ENCODE data around the gene ADAMTSL2.
"Not testable (repeated sequence)": the region's sequence is repeated elsewhere in the genome, so short reads cannot be mapped to it uniquely, and the experiment has no call there.

The ADAMTSL2 gene

DNA sequence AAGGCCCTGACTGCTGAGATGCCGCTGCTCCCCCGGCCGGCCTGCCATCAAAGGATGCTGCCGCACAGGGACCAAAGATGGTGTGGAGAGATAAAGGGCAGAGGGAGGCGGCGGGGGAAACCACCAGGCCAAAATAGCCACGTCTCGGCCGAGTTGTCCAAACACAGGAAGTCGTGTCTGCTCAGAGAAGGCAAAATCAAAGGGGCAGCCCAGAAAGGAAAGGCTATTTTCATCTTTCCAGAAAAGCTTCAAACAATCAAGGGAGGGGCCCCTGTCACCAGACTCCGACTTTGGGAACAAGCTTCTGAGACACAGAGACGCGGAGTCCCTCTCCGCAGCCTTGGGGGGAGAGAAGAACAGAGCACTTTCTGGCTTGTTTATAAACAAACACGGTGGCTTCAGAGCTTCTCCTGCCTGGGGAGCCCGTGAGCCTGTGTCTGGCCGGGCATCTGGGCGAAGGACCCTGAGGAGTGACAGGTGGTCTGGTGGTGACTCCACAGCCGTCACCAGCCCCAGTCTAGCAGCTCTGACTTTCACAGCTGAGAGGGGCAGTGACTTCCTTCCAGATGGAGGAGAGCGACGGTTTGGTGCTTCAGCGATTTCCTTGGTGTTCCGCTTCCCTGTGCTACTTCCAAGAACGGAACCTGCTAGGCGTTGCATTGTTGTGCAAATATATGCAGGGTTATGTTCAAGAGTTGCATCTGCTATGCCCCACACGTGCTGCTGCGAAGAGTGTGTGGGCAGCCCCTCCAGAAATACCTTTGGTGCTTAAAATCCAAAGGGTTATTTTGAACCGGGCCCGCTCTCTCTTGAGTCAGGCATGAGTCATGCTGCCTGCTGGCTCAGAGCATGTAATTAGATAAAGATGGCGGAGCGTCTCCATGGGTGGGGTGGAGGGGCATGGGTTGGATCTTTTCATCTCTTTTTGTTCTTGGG is 24.0 kb downstream of the ADAMTSL2 start:
- DNase-seq (ENCODE audit: low spot score) = peak; percentile 23

DNA sequence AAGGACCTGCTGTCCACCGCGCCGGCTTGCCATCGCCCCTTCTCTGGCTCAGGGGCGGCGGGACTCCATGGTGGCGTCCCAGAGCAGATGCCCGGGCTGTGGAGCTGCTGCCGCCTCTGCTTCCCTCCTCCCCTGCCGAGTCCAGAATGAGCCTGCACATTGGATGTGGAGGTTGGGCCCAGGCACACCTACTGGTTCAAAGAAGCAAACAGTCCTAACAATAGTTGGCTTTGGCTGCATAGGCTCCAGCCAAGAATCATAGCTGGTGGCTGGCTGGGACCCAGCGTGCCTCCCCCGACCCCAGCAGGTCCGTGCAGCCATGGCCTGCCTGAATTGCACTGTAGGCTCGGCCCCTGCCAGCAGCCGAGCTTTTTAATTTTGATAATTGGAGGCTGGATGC is 25.8 kb downstream of the ADAMTSL2 start:
- no peak for DNase-seq (ENCODE audit: low spot score)

DNA sequence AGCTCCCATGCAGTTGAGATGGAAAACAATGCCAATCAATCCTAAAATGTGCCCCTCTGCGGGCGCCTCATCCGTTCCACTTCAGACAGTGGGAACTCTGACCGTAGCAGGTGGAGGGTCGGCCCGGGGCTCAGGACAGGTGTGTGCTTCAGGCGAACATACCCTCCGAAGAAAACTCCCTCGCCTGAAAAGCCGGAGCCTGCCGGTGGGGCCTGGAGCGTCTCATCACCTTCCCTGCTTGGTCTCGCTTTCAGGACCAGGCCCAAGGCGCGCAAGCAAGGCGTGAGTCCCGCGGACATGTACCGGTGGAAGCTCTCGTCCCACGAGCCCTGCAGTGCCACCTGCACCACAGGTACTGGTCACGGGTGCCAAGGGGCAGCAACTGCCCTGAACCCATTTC is 26.4 kb downstream of the ADAMTSL2 start:
- no peak for DNase-seq (ENCODE audit: low spot score)

DNA sequence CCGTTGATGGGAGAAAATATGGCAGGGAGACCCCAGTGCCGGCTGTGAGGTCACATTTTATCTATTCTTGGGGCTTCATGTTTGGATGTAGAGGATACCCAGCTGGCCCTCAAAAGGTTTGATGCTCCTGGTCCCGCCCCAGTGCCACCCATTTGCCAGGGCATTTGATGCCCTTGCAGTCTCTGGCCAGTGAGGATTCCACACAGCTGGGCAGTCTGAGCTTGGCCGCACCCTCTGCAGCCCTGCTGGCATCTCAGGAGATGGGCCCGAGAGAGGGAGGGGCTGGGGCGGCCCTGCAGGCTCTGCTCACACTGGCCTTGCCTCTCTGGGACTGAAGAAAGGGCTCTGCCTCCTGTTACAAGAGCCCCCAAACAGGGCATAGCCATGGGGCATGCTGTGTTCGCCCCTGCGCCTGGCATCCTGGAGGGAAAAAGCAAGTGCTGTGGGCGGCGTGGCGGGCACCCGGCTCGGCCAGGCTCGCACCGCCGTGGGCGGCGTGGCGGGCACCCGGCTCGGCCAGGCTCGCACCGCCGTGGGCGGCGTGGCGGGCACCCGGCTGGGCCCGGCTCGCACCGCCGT is 27.6 kb downstream of the ADAMTSL2 start:
- DNase-seq (ENCODE audit: low spot score) = no peak

DNA sequence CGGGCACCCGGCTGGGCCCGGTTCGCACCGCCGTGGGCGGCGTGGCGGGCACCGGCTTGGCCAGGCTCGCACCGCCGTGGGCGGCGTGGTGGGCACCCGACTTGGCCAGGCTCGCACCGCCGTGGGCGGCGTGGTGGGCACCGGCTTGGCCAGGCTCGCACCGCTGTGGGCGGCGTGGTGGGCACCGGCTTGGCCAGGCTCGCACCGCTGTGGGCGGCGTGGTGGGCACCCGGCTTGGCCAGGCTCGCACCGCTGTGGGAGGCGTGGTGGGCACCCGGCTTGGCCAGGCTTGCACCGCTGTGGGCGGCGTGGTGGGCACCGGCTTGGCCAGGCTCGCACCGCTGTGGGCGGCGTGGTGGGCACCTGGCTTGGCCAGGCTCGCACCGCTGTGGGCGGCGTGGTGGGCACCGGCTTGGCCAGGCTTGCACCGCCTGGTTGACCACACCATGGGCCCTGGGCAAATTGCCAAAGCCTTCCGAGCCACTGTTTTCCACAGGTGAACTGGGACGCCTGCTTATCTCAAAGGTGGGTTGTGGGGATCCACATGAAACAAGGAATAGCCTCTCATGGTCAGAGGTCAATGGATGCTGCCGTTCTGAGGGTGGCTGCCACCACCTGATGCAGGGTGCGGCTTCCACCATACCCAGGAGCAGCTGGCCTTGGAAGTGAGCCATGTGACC is 28.2 kb downstream of the ADAMTSL2 start:
- no peak for DNase-seq (ENCODE audit: low spot score)

DNA sequence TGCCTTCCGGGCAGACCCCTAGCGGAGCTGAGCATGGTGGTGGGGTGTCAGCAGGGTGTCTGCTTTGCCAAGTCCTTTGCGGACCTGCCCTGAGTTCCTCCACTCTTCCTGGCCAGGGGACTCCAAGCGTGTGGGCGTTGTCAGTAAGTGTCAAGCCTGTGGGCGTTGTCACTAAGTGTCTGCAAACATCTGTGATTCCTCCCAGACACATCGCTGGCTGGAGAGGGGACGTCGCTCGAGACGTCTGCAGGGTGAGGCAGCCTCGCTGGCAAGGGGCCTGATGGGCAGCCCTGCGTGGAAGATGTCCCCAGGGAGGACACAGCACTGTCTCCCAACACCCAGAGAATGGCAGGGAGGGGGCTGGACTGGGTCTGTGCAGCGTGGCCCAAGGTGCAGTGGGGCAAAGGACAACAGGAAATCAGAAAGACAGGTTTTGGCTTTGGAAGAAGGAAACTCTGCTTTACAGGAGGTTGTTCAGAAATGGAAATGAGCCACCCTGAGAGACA is 28.8 kb downstream of the ADAMTSL2 start:
- DNase-seq (ENCODE audit: low spot score) = no peak

DNA sequence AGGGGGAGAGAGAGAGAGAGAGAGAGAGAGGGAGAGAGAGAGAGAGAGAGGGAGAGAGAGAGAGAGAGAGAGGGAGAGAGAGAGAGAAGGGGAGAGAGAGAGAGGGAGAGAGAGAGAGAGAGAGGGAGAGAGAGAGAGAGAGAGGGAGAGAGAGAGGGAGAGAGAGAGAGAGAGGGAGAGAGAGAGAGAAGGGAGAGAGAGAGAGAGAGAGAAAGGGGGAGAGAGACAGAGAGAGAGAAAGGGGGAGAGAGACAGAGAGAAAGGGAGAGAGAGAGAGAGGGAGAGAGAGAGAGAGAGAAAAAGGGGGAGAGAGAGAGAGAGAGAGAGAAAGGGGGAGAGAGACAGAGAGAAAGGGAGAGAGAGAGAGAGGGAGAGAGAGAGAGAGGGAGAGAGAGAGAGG is 29.3 kb downstream of the ADAMTSL2 start:
- DNase-seq (ENCODE audit: low spot score) = not testable (repeated sequence)

DNA sequence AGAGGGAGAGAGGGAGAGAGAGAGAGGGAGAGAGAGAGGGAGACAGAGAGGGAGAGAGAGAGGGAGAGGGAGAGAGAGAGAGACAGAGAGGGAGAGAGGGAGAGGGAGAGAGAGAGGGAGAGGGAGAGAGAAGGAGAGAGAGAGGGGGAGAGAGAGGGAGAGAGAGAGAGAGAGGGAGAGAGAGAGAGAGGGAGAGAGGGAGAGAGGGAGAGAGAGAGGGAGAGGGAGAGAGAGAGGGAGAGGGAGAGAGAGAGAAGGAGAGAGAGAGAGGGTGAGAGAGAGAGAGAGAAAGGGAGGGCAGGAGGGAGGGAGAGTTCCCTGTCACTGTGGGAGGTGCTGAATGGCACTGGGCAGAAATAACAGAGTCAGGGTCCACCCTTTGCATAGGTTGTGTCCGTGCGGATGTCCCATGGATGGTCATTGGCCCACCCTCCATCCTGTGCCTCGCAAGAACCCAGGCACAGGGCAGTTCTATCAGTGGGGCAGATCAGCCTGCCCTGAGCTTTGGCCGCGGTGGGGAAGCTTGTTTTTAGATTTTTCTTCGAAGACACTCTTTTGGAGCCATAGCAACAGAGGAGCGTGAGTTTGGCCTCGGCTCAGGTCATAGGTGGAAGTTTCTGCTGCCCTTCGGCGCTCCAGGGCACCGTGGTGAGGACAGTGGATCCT is 30.1 kb downstream of the ADAMTSL2 start:
- no peak for DNase-seq (ENCODE audit: low spot score)

DNA sequence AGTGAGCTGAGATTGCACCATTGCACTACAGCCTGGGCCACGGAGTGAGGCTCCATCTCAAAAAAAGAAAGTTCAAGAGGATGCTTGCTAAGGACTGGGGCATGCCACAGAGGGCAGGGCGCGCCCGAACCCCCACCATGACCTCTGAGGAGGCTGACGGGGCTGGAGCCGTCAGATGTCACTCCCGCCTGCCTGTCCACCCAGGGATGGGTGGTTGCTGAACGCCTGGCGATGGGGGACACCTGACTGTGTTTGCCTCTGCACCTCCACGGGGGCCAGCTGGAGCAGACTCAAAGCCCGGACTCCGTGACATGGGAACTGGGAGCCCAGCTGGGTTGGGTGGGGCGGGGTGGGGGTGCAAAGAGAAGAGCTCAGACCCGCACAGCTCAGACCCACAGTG is 31.9 kb downstream of the ADAMTSL2 start:
- no peak for DNase-seq (ENCODE audit: low spot score)

DNA sequence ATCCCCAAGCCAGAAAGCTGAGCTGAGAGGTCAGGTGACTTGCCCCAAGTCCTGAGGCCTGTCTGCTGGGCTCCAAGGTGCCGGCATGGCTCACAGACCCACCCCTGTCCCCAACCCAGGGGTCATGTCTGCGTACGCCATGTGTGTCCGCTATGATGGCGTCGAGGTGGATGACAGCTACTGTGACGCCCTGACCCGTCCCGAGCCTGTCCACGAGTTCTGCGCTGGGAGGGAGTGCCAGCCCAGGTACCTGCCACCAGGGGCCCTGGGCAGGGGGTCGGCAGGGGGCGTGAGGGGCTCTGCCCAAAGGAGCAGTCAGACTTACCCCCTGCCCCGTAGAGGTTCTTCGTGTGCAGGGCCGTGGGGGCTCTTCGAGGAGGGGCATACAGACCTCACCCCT is 32.3 kb downstream of the ADAMTSL2 start:
- no peak for DNase-seq (ENCODE audit: low spot score)

DNA sequence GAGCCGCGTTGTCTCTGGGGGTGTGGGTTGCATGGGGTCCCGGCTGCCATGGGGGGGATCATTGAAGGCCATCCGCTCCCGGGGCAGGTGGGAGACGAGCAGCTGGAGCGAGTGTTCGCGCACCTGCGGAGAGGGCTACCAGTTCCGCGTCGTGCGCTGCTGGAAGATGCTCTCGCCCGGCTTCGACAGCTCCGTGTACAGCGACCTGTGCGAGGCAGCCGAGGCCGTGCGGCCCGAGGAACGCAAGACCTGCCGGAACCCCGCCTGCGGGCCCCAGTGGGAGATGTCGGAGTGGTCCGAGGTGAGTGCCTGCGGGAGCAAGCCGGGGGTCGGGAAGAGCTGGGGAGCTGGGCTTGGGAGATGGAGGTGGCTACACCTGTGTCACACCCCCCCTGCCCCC is 33.7 kb downstream of the ADAMTSL2 start:
- DNase-seq (ENCODE audit: low spot score) = no peak

DNA sequence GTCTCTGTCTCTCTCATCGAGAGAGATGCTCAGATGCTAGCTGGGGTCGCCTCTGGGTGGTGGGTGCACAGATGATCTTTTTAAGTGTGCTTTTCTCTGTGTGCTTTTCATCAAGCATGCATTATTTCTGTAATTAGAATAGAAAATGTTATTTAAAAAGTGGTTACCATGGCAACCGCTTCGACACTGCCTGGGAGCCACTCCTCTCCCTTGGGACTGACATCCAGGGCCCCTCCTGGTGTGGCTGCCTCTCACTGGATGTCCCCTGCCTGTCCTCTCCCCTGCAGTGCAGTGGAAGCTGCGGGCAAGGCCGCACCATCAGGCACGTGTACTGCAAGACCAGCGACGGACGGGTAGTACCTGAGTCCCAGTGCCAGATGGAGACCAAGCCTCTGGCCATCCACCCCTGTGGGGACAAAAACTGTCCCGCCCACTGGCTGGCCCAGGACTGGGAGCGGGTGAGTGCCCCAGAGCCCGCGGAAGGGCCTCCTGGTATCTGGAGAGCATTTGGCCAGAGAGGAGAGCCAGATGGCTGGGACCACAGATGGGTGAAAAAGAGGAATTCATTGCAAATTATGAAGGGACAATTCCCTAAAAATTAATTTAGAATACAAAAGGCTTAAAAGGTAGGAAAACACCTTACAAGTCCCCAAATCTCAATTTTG is 34.7 kb downstream of the ADAMTSL2 start:
- no peak for DNase-seq (ENCODE audit: low spot score)

DNA sequence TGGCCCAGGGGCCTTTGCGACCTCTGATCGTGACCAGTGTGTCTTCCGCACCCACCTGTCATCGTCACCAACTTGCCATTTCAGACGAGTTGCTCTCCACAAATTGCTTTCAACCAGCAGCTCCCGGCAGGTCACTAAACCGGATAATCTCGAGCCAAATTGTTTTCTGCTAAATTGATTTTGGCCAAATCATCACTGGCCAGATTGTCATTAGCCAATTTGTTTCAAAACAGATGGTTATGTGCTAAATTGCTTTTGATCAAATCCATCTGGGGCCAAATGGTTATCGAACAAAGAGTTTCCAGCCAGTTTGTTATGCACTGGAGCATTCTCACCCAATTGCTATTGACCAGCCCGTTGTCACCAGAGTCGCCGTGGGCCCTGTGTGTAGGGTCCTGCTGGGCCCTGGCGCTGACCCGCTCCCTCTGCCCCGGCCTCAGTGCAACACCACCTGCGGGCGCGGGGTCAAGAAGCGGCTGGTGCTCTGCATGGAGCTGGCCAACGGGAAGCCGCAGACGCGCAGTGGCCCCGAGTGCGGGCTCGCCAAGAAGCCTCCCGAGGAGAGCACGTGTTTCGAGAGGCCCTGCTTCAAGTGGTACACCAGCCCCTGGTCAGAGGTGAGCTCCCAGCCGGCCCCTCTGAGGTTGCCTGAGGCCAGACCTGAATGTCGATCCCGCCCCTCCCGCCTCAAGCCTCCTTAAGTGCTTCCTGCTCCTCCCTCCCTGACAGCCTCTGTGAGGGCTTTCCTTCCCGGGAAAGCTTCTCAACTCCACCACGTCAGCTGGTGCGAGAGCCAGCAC is 35.6 kb downstream of the ADAMTSL2 start:
- no peak for DNase-seq (ENCODE audit: low spot score)

DNA sequence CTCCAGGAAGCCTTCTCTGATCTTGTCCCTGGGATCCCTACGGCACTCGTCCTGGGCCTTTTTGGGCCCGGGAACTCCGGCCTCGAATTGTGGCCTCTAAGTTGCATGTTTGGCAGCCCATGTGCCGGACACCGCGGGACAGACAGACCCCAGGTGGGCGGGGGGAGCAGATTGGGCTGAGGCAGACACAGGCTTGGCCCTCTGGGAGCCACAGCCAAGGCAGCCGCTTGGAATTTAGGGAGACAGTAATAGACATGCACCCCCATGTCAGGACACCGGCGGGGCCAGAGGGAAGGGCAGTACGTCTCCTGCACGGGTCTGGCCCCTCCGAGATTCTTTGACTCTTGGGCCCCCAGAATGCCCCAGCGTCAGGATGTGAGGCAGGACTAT is 36.2 kb downstream of the ADAMTSL2 start:
- DNase-seq (ENCODE audit: low spot score) = no peak

DNA sequence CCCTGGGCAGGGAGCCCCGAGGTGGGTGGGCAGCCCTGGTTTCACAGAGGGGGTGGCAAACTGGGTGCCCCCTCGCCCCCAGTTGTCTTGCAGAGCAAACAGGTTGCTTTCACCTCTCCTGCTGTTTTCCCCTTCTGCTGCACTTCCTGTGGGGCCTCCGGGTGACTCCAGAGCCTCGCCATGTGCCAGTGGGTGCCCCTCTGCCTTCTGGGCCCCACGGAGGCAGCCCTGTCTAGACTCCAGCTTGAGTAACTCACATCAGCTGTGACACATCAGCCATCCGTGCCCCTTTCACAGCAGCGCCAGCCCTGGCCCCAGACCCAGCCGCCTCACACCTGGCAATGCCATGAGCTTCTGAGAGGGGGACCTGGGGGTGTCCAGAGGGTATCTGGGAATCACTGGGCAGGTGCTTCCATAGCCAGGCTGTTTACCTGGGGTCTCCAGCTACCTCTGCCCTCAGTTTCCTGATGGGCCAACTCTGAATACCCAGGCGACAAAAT is 36.9 kb downstream of the ADAMTSL2 start:
- no peak for DNase-seq (ENCODE audit: low spot score)

DNA sequence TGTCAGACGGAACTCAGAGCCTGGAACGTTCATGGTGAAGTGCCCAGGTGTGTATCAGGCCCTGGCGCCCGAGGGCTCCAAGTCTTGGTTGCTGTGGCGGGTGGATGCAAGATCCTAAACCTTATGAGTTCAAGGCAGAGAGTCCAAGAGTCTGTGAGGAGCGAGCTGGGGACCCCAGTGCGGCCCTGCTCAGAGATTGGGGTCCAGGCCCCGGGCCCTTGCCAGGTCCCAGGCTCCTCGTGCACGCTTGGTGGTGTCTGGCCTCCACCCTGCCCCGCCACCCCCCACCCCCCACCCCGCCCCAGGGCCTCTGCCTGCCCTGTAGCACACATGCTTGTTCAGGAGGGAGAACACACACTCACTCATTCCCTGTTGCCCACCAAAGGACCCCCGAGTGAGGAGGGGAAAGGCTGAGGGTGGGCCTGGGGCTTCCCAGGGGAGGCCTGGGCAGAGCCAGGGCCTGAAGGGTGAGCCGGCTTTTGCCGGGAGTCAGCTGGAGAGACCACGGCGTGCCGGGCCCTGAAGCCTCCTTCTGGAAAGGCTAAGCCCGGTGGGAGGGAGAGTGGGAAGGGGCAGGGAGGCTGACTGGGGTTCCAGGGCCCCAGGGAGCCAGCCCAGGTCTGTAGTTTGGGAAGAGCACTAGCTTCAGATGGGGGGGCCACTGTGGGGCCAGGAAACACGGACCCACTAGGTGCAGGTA is 37.5 kb downstream of the ADAMTSL2 start:
- DNase-seq (ENCODE audit: low spot score) = no peak

DNA sequence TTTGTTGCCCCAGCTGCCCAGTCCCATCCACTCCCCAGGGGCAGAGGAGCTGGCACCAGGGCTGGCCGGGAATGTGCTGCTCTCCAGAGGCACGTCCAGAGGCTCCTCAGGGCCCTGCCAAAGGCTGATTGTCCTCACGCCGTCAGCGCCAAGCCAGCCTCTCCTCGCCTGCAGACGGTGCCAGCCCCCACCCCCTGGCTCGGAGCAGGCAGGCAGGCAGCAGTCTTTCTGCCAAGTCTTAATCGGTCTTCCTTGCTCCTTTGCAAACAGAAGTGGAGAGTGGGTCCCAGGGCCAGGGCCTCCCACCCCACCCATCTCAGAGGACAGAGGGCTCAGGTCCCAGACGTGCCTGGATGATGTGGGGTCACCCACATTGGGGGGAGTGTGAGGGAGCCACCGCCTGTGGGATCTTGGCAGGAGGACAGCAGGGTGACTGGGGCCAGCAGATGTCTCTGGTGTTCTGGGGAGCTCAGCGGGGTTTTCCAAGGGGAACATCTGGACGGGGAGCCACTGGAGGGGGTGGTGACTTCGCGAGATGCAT is 38.4 kb downstream of the ADAMTSL2 start:
- DNase-seq (ENCODE audit: low spot score) = no peak

DNA sequence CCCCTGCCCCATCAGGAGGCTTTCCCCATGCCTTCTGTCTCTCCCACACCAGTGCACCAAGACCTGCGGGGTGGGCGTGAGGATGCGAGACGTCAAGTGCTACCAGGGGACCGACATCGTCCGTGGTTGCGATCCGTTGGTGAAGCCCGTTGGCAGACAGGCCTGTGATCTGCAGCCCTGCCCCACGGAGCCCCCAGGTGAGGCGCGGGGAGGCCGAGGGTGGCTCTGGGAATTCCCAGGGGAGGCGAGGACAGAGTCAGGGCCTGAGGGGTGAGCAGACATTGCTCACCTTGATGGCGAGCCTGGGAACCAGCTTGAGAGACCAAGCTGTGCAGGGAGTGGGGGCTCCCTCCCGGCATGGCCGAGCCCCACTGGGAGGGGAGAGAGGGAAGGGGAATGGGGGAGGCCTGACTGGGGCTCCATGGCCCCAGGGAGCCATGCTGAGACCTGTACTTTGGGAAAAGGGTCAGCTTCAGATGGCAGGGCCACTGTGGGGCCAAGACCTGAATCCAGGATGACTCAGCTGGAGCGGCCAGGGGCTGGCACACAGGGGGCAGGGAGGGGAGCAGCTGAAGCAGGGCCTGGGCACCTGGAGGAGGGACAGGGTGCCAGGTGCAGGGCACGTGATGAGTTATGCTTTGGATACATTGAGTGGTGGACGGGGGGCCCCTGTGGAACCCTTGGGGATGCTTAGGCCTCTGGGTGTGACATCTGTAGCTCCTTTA is 39.4 kb downstream of the ADAMTSL2 start:
- no peak for DNase-seq (ENCODE audit: low spot score)

DNA sequence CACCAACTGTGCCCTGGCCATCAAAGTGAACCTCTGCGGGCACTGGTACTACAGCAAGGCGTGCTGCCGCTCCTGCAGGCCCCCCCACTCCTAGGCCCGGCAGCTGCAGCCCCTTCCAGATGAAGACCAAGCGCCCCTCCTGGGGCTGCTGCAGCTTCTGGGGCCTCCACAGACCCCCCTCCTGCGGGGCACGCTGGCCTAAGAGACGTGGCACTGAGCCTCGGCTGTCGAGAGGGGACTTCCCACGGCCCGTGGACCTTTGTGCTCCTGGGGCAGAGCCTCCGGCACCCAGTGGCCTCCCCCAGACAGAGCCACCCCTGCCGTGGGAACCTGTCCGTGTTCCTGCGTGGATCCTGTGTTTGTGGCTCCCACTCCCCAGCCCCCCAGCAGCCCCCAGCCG is 40.3 kb downstream of the ADAMTSL2 start:
- no peak for DNase-seq (ENCODE audit: low spot score)
